Breast epithelium (tissue), 3 donors: ENCODE data around the gene NT5DC2.

ENCODE experiments used
- POLR2A ChIP-seq: fragments of 450-650 bp; IDR thresholded peaks from one replicate; pipeline ENCODE4 v1.6.1; 2016; ENCODE audit warnings: antibody characterized with exemption, mild to moderate bottlenecking, moderate library complexity
- POLR2AphosphoS5 ChIP-seq, 3 donors: sonication (generic); formaldehyde crosslinking; IDR thresholded peaks; one replicate each; pipeline ENCODE4 v1.6.1; 2017; ENCODE audit warnings: antibody characterized with exemption in 3 of 3
- TF ChIP-seq, protein P1 (sequence below), 3 donors: fragments of 450-650 bp; IDR thresholded peaks; one replicate each; pipeline ENCODE4 v1.5.1; 2016 to 2017; ENCODE audit warnings: antibody characterized with exemption in 3 of 3, mild to moderate bottlenecking in 3 of 3, moderate library complexity in 3 of 3

DNA sequence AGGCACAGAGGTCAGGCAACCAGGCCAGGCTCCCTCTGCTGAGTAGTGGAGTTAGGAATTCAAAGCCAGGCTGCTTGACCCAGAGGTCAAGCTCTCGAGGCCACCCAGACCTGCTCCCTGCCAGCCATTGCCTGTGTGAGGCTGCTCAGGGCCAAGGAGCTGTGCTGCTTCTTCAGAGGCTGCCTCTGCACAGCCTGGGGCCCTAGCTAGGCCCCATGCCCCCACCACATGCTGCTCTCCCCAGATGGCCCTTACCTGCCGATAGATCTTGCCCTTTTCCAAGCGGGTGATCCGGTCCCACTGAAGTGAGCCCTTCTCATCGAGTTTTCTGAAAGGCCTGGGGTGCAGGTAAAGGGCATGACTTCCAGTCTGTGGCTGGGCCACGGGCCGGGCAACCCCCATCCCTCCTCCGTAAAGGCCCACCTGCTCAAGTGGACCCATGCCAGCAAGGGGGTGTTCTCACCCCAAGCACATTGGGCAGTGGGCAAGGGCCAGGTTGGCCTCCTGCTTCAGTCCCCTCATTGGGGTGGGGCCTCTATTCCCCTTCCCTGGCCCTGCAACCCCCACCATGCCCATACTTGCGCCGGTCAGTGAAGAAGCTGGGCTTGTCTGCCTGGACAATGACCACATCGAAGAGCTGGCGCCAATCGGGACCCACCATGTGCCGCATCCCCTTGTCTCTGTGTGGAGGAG is 6.5 kb downstream of the NT5DC2 start:
- TF ChIP-seq, protein P1, sequence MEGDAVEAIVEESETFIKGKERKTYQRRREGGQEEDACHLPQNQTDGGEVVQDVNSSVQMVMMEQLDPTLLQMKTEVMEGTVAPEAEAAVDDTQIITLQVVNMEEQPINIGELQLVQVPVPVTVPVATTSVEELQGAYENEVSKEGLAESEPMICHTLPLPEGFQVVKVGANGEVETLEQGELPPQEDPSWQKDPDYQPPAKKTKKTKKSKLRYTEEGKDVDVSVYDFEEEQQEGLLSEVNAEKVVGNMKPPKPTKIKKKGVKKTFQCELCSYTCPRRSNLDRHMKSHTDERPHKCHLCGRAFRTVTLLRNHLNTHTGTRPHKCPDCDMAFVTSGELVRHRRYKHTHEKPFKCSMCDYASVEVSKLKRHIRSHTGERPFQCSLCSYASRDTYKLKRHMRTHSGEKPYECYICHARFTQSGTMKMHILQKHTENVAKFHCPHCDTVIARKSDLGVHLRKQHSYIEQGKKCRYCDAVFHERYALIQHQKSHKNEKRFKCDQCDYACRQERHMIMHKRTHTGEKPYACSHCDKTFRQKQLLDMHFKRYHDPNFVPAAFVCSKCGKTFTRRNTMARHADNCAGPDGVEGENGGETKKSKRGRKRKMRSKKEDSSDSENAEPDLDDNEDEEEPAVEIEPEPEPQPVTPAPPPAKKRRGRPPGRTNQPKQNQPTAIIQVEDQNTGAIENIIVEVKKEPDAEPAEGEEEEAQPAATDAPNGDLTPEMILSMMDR (IDR thresholded peaks at IDR 0.05) = no peak
- TF ChIP-seq POLR2A (no peak), POLR2AphosphoS5 (IDR thresholded peaks at IDR 0.05) (no peak)
